NCI-H2107 treated with DMSO at 0.1 percent for 48 hours (cell line): ENCODE results near the gene MSANTD2.
A peak's percentile ranks its signal among the peaks of the same experiment; 100 is the strongest.

Experiments
- DNase-seq: peaks from one replicate; lab custom pipeline; 2025; ENCODE audit not compliant: unreplicated experiment; lab: John Stamatoyannopoulos, UW

Gene MSANTD2

GRCh38 chr11:124821995-124822730, 22.0 kb upstream of the MSANTD2 start:
- DNase-seq, result no peak

- DNase-seq, result no peak
These were observed 16.8 kb upstream of the MSANTD2 start for GRCh38 chr11:124817036-124817435.

- no peak for DNase-seq
These were observed 14.5 kb upstream of the MSANTD2 start for GRCh38 chr11:124814739-124815138.

- peak; percentile 60 for DNase-seq
These were observed 12.7 kb upstream of the MSANTD2 start for GRCh38 chr11:124812876-124813275.

- no peak for DNase-seq
These were observed 11.4 kb upstream of the MSANTD2 start for GRCh38 chr11:124811399-124812125.

GRCh38 chr11:124807660-124808270, 7.6 kb upstream of the MSANTD2 start:
- no peak for DNase-seq

GRCh38 chr11:124807201-124807600, 7.0 kb upstream of the MSANTD2 start:
- no peak for DNase-seq

- DNase-seq, result no peak
These were observed 4.7 kb upstream of the MSANTD2 start for GRCh38 chr11:124804884-124805283.

- no peak for DNase-seq
These were observed 1.6 kb upstream of the MSANTD2 start for GRCh38 chr11:124801636-124802312.

- no peak for DNase-seq
These were observed 808 bp upstream of the MSANTD2 start for GRCh38 chr11:124801014-124801413.

- no peak for DNase-seq
These were observed 619 bp downstream of the MSANTD2 start for GRCh38 chr11:124799348-124800225.

- no peak for DNase-seq
These were observed 1.2 kb downstream of the MSANTD2 start for GRCh38 chr11:124798991-124799347.

GRCh38 chr11:124796312-124796711, 3.9 kb downstream of the MSANTD2 start:
- DNase-seq, result no peak

GRCh38 chr11:124793466-124794278, 6.5 kb downstream of the MSANTD2 start:
- no peak for DNase-seq

- no peak for DNase-seq
These were observed 8.4 kb downstream of the MSANTD2 start for GRCh38 chr11:124791626-124792341.

GRCh38 chr11:124788521-124788920, 11.7 kb downstream of the MSANTD2 start:
- no peak for DNase-seq

GRCh38 chr11:124784051-124784450, 16.2 kb downstream of the MSANTD2 start:
- no peak for DNase-seq

- DNase-seq, result no peak
These were observed 17.2 kb downstream of the MSANTD2 start for GRCh38 chr11:124783002-124783401.

GRCh38 chr11:124779568-124779967, 20.6 kb downstream of the MSANTD2 start:
- DNase-seq, result no peak
